Activated effector memory CD4-positive, alpha-beta T cell treated with Interleukin-2 at 50 U/mL for 16 hours (primary cell): Measurements from ENCODE around the gene P2RY8.
"Not testable (repeated sequence)": the region's sequence is repeated elsewhere in the genome, so short reads cannot be mapped to it uniquely, and the experiment has no call there.

Source experiments
- DNase-seq: peaks from one replicate; pipeline ENCODE4 v3.0.0-alpha.2; 2020

The P2RY8 gene

GRCh38 chrX:1484638-1485019, 52.4 kb downstream of the P2RY8 start:
- DNase-seq, result no peak

- DNase-seq, result no peak
Measured at GRCh38 chrX:1483843-1484637, 52.9 kb downstream of the P2RY8 start.

- not testable (repeated sequence) for DNase-seq
Measured at GRCh38 chrX:1482530-1482928, 54.5 kb downstream of the P2RY8 start.

- peak; percentile 67 for DNase-seq
Measured at GRCh38 chrX:1481636-1482529, 55.1 kb downstream of the P2RY8 start.

GRCh38 chrX:1480082-1480785, 56.8 kb downstream of the P2RY8 start:
- DNase-seq, result no peak

- no peak for DNase-seq
Measured at GRCh38 chrX:1477801-1478458, 59.1 kb downstream of the P2RY8 start.

- no peak for DNase-seq
Measured at GRCh38 chrX:1477229-1477628, 59.8 kb downstream of the P2RY8 start.

GRCh38 chrX:1476682-1477081, 60.3 kb downstream of the P2RY8 start:
- no peak for DNase-seq

- no peak for DNase-seq
Measured at GRCh38 chrX:1475881-1476280, 61.1 kb downstream of the P2RY8 start.

GRCh38 chrX:1475481-1475880, 61.5 kb downstream of the P2RY8 start:
- no peak for DNase-seq

- DNase-seq, result not testable (repeated sequence)
Measured at GRCh38 chrX:1474593-1474992, 62.4 kb downstream of the P2RY8 start.

GRCh38 chrX:1472975-1473374, 64.0 kb downstream of the P2RY8 start:
- DNase-seq, result no peak

- peak; percentile 73 for DNase-seq
Measured at GRCh38 chrX:1468250-1468772, 68.7 kb downstream of the P2RY8 start.

- DNase-seq, result no peak
Measured at GRCh38 chrX:1466971-1467561, 69.9 kb downstream of the P2RY8 start.

- no peak for DNase-seq
Measured at GRCh38 chrX:1466232-1466661, 70.7 kb downstream of the P2RY8 start.

- no peak for DNase-seq
Measured at GRCh38 chrX:1465286-1466231, 71.4 kb downstream of the P2RY8 start.

GRCh38 chrX:1464971-1465285, 72.1 kb downstream of the P2RY8 start:
- DNase-seq, result no peak

- no peak for DNase-seq
Measured at GRCh38 chrX:1464041-1464970, 72.7 kb downstream of the P2RY8 start.

GRCh38 chrX:1463581-1463980, 73.4 kb downstream of the P2RY8 start:
- DNase-seq, result no peak
